AG04450 (cell line): Measurements from ENCODE around the gene PLPP7. TPM values are rescaled to one million over a fixed set of nuclear protein-coding genes. Genes with fewer than 3 reads are reported as not detected.
"Not testable (repeated sequence)": the region's sequence is repeated elsewhere in the genome, so short reads cannot be mapped to it uniquely, and the experiment has no call there.

Experiments used
- CTCF ChIA-PET: fragments of 300-600, 350-600 bp; formaldehyde crosslinking; extraction: SDS; loops from one replicate; lab custom pipeline; 2022; ENCODE audit warnings: antibody characterized with exemption, inconsistent platforms; lab: Charles Lee
- POLR2A ChIA-PET: fragments of 350-600 bp; formaldehyde crosslinking; extraction: SDS; loops from one replicate; lab custom pipeline; 2021; ENCODE audit warnings: antibody characterized with exemption, inconsistent platforms; lab: Yijun Ruan, JAX
- DNase-seq: peaks from one replicate; pipeline ENCODE4 v3.0.0-alpha.2; 2011; ENCODE audit warnings: low read depth, low spot score
- H3K27ac ChIP-seq: one replicate; pipeline ENCODE4 v1.5.1; 2012; ENCODE audit warnings: low read depth, low read length, control low read depth
- H3K27me3 ChIP-seq: one replicate; pipeline ENCODE4 v1.6.0; 2012; ENCODE audit warnings: low read length; ENCODE audit not compliant: control insufficient read depth, insufficient read depth
- H3K4me3 ChIP-seq: 2 replicates; pipeline ENCODE4 v1.5.1; 2011; ENCODE audit warnings: mild to moderate bottlenecking, low read depth, low read length, control low read depth
- H3K9me3 ChIP-seq: 2 replicates; pipeline ENCODE4 v1.5.1; 2012; ENCODE audit warnings: low read length; ENCODE audit not compliant: control insufficient read depth, insufficient read depth
- polyA plus RNA-seq: library from polyadenylated mRNA; depleted of rRNA; stranded (reverse); fragments of >200 nt; gene quantifications from 2 replicates; pipeline ENCODE4 v1.2.3, GENCODE V29; 2011
- TF ChIP-seq, protein P1 (sequence below): IDR thresholded peaks from 2 replicates; pipeline ENCODE4 v1.5.1; 2011; ENCODE audit warnings: low read depth, low read length, control low read depth, inconsistent platforms

PLPP7 gene
- polyA plus RNA-seq, 1 experiment: 0.57 TPM

DNA sequence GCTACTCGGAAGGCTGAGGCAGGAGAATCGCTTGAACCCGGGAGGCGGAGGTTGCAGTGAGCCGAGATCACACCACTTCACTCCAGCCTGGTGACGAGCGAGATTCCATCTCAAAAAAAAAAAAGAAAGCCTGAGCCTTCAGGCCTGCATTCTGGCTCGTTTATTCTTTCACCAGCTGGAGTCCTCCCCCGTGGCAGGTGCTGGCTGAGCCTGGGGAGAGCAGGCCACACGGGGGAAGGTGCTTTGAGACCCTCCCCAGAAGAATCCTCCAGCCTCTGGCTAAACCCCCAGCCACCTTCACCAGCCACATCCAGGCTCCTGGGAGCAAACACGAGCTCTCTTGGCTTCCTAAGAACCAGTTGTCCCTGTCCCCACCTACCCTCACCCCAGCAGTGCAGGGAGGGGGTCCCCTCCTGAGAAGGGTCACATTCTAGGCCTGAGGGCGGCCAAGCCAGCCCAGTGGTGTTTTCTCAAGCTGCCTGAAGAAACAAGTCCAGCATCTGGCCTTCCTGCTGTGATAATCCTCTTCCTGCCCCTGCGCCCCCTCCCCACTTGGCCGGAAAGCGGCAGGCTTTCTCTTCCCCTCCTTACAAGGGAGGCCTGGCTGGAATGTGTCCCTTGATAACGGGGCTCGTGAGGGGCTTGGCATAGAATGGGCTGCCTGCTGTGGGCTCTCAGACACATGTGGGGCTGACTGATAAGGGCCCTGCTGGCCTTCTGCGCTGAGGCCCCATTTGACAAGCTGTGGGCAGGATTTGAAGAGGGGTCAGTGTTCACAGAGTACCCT is 41.5 kb downstream of the PLPP7 start:
- no peak for DNase-seq
- no peaks in the 10 kb centered on the region for H3K27me3 ChIP-seq
- ChIA-PET POLR2A (interaction anchor here (0.7 kb wide), 1 partner anchor 98 kb away, joined by 12 read pairs; no protein-coding TSS in a partner anchor), CTCF (no interaction called here)
- no peak overlapping the region for H3K27ac ChIP-seq
- no peak overlapping the region for H3K4me3 ChIP-seq
- no peaks in the 10 kb centered on the region; the same call in 1 of the 2 replicates for H3K9me3 ChIP-seq
- TF ChIP-seq, protein P1, sequence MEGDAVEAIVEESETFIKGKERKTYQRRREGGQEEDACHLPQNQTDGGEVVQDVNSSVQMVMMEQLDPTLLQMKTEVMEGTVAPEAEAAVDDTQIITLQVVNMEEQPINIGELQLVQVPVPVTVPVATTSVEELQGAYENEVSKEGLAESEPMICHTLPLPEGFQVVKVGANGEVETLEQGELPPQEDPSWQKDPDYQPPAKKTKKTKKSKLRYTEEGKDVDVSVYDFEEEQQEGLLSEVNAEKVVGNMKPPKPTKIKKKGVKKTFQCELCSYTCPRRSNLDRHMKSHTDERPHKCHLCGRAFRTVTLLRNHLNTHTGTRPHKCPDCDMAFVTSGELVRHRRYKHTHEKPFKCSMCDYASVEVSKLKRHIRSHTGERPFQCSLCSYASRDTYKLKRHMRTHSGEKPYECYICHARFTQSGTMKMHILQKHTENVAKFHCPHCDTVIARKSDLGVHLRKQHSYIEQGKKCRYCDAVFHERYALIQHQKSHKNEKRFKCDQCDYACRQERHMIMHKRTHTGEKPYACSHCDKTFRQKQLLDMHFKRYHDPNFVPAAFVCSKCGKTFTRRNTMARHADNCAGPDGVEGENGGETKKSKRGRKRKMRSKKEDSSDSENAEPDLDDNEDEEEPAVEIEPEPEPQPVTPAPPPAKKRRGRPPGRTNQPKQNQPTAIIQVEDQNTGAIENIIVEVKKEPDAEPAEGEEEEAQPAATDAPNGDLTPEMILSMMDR: no peak

DNA sequence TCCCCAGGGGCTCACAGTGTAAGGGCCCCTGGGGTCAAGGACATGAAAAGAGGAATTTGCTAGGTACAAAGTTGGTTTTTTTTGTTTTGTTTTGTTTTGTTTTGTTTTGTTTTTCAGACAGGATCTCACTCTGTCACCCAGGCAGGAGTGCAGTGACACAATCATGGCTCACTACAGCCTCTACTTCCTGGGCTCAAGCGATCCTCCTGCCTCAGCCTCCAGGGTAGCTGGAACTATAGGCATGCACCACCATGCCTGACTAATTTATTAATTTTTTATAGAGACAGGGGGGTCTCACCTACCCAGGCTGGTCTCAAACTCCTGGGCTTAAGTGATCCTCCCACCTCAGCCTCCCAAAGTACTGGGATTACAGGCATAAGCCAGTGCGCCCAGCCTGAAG is 42.5 kb downstream of the PLPP7 start:
- H3K27ac ChIP-seq, DNase-seq, H3K4me3 ChIP-seq, H3K9me3 ChIP-seq, H3K27me3 ChIP-seq: not testable (repeated sequence)
- ChIA-PET POLR2A (interaction anchor here (0.7 kb wide), 1 partner anchor 97 kb away, joined by 12 read pairs; no protein-coding TSS in a partner anchor), CTCF (interaction anchor here (6.7 kb wide), 1 partner anchor 153 kb away, joined by 199 read pairs; no protein-coding TSS in a partner anchor)

DNA sequence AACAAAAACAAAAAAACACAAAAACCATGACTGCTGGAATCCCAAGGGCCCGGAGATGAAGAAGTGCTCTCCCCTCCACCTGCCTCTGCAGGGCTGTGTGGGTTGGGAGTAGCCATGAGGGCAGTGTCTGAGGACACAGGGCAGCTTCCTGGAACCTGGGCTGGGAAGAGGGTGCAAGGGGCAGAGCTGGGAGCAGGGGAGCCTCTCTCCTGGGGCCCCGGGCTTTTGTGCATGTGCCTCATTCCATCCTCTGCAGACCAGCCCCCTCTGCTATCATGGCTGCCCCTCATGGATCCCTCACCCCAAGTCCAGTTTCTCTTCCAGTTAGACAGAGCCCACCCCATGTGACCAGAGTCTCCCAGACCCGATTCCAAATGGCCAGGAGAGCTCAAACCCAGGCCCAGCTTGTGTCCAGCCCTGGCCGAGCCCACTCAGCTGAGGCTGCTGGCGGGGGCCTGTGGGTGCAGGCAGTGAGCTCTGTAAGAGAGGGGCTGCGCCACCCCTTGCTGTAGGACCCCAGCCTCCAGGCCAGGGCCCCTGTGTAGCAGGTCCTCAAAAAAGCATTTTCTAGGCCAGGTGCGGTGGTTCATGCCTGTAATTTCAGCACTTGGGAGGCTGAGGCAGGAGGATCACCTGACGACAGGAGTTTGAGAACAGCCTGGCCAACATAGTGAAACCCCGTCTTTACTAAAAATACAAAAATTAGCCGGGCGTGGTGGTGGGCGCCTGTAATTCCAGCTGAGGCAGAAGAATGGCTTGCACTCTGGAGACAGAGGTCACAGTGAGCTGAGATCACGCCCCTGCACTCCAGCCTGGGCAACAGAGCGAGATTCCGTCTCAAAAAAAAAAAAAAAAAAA is 44.5 kb downstream of the PLPP7 start:
- ChIA-PET POLR2A (no interaction called here), CTCF (interaction anchor here (0.9 to 6.7 kb wide), 3 partner anchors 109 to 155 kb away, joined by 3 to 199 read pairs (median 3); no protein-coding TSS in a partner anchor)
- Histone ChIP-seq H3K27ac (no peak overlapping the region), H3K4me3 (no peak overlapping the region), H3K9me3 (no peaks in the 10 kb centered on the region), H3K27me3 (no peaks in the 10 kb centered on the region)
- no peak for DNase-seq
- TF ChIP-seq, protein P1: no peak

DNA sequence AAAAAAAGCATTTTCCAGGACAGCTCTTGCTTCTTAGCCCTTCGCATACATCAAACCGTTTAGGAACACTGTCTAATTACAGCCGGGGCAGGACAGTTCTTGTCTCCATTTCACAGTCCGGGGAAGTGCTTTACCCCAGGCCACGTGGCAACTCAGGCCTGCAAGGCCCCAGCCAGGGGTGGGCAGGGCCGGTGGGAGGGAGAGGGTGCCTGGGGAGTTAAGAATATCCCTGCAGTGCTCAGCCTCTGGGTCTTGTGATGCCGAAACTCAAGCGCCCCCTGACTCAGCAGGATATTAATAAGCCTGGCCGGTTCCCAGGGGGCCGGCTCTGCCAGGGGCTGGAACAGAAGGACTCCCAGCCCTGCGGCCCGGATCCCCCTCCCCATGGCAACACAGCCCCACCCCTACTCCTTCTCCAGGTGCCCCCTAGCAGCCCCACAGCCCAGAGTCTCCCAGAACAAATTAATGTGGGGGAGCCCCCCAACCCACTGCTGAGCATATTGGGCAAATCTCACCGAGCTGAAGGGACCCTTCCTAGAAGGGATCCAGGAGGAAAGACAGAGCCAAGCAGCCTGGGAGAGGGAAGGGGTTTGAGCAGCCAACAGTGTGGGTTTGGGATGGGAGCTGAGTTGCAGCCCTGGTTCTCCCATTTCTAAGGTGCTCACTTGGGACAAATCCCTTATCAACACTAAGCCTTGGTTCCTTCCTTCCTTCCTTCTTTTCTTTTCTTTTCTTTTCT is 45.3 kb downstream of the PLPP7 start:
- TF ChIP-seq, protein P1: no peak
- no peaks in the 10 kb centered on the region for H3K9me3 ChIP-seq
- CTCF ChIA-PET: interaction anchor here (0.7 to 6.7 kb wide), 5 partner anchors 110 to 207 kb away, joined by 3 to 199 read pairs (median 3); no protein-coding TSS in a partner anchor
- H3K27ac ChIP-seq: no peak overlapping the region
- POLR2A ChIA-PET: interaction anchor here (0.8 kb wide), 1 partner anchor 156 kb away, joined by 3 read pairs; no protein-coding TSS in a partner anchor
- H3K4me3 ChIP-seq: no peak overlapping the region
- DNase-seq: peak; percentile 16
- no peaks in the 10 kb centered on the region for H3K27me3 ChIP-seq

DNA sequence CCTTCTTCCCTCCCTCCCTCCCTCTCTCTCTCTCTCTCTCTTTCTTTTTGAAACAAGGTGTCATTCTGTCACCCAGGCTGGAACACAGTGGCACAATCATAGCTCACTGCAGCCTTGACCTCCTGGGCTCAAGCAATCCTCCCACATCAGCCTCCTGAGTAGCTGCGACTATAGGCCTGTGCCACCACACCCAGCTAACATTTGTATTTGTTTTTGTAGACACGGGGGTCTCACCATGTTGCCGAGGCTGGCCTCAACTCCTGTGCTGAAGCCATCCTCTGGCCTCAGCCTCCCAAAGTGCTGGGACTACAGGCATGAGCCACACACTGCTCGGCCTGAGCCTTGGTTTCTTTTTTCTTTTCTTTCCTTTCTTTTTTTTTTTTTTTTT is 45.8 kb downstream of the PLPP7 start:
- peaks cover 1% of the 10 kb centered on the region for H3K27me3 ChIP-seq
- TF ChIP-seq, protein P1: no peak
- H3K27ac ChIP-seq: no peak overlapping the region
- H3K9me3 ChIP-seq: no peaks in the 10 kb centered on the region
- ChIA-PET CTCF (interaction anchor here (0.7 to 6.7 kb wide), 5 partner anchors 121 to 278 kb away, joined by 3 to 199 read pairs (median 8); no protein-coding TSS in a partner anchor), POLR2A (interaction anchor here (0.8 kb wide), 1 partner anchor 157 kb away, joined by 3 read pairs; no protein-coding TSS in a partner anchor)
- DNase-seq: no peak
- no peak overlapping the region for H3K4me3 ChIP-seq
